Hippocampal formation (tissue), 2 donors: ENCODE results near the gene NECAP2.
A peak's percentile ranks its signal among the peaks of the same experiment; 100 is the strongest.
"Not testable (repeated sequence)": the region's sequence is repeated elsewhere in the genome, so short reads cannot be mapped to it uniquely, and the experiment has no call there.

ENCODE experiments used
- DNase-seq, 2 donors: peaks; one replicate each; lab custom pipeline; 2025; lab: John Stamatoyannopoulos, UW

NECAP2 gene

GRCh38 chr1:16498573-16499413 is 58.3 kb downstream of the NECAP2 start:
- DNase-seq = peak; percentile 79 to 82

- not testable (repeated sequence) for DNase-seq
Observed at GRCh38 chr1:16500466-16500865, 59.9 kb downstream of the NECAP2 start.

- not testable (repeated sequence) for DNase-seq
Observed at GRCh38 chr1:16500975-16501374, 60.5 kb downstream of the NECAP2 start.

GRCh38 chr1:16501446-16501845 is 60.9 kb downstream of the NECAP2 start:
- not testable (repeated sequence) for DNase-seq

GRCh38 chr1:16503494-16503893 is 63.0 kb downstream of the NECAP2 start:
- DNase-seq = no peak

- not testable (repeated sequence) for DNase-seq
Observed at GRCh38 chr1:16505870-16506269, 65.3 kb downstream of the NECAP2 start.

GRCh38 chr1:16506364-16507136 is 66.0 kb downstream of the NECAP2 start:
- DNase-seq = not testable (repeated sequence)

GRCh38 chr1:16508861-16509445 is 68.4 kb downstream of the NECAP2 start:
- DNase-seq = not testable (repeated sequence)
